NCI-H2029 (cell line): ENCODE measurements around the gene VAV2.
"Not testable (repeated sequence)": the region's sequence is repeated elsewhere in the genome, so short reads cannot be mapped to it uniquely, and the experiment has no call there.

Experiments used
- DNase-seq: peaks from one replicate; lab custom pipeline; 2025; lab: John Stamatoyannopoulos, UW

The VAV2 gene

GRCh38 chr9:133969681-133970580 is 22.2 kb downstream of the VAV2 start:
- no peak for DNase-seq

- DNase-seq, result no peak
These were observed 23.0 kb downstream of the VAV2 start for GRCh38 chr9:133968966-133969617.

DNA sequence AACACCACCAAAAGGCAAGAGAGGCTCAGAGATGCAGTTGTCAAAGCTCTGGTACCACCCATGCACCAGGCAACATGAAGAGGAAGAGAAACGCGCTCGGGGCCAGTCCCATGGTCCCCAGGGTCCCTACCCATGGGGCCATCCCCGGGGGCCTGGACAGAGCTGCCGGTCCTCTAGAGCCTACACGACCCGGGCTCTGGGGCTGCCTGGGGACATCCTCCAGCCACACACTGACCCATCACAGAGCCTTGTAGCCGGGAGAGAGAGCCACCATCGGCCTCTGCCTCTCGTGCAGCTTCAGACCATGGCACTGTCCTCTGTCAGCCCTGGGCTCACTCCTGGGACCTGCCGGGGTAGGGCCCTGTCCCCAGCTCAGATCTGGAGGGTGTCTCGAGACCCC is 23.7 kb downstream of the VAV2 start:
- DNase-seq, result no peak

- DNase-seq, result no peak
These were observed 24.9 kb downstream of the VAV2 start for GRCh38 chr9:133967024-133967741.

DNA sequence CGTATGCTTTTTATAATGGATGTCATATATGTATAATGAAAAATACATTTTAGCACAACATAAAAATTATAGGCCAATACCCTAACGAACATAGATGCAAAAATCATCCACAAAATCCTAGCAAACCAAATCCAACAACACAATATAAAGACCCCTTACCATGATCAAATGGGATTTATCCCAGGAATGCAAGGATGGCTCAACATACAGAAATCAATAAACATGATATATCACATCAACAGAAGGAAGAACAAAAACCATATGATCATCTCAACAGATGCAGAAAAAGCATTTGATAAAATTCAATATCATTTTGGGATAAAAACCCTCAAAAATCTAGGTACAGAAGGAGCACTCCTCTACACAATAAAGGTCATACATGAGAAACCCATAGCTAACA is 27.7 kb downstream of the VAV2 start:
- DNase-seq, result no peak

- no peak for DNase-seq
These were observed 29.0 kb downstream of the VAV2 start for GRCh38 chr9:133963166-133963565.

- DNase-seq, result no peak
These were observed 29.8 kb downstream of the VAV2 start for GRCh38 chr9:133962341-133962740.

DNA sequence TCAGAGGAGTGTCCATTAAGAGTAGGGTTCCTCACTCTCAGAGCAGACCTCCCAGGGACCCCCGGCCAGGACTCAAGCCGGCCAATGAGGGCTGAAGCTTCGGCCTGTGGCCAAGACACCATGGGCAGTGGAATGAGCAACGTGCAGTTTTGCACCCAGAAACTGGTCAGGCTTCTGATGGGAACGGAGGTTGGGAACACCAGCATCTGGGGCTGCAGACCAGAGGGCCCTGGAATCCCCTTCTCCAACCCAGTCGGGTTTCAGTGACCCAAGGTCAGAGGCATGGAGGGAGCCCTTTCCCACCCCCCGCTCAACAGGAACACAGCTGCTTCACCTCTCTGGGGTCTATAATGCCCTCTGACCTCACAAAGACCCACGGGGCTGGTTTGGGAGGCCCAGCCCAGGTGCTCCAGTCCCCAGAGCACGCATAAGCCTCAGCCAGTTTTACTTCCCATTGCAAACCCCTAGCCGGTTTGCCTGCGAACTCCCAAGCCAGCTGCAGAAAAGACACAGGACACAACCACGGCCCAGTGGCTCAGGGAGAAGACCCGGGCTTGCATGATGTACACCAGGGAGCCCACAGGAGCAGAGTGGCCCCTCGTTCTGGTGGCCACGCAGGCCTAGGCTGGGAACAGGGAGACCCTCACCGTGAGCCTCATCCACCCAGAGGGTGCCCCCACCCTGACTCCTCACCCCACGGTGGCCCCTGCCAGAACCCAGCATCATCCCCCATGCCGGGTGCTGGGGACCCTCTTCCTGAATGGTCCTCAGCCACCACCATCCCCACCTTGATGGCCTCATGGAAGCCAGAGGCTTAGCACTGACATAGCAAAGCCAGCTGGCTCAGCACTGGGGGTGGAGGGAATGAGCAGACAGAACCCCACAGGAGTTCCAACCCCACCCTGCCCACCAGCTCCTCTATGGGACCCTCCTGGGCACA is 30.6 kb downstream of the VAV2 start:
- no peak for DNase-seq

GRCh38 chr9:133960568-133961129 is 31.5 kb downstream of the VAV2 start:
- DNase-seq, result no peak

GRCh38 chr9:133959966-133960567 is 32.1 kb downstream of the VAV2 start:
- no peak for DNase-seq

DNA sequence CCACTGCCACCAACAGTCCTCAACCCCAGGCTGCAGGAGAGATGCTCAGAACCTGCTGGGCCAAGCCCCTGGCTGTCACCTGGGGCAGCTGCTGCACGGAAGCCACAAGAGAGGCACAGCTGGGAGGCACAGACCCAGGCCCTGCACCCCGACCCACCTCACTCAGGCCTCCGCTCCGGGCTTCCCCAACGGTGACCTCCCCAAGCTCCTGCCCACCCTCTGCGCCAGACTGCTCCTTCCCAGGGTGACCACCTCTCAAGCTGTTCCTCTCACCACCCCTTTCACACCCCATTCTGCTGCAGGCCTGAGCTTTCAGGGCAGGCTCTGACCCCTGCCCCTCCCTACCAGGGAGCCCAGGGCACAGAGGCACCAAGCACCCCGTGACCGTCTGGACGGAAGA is 33.0 kb downstream of the VAV2 start:
- no peak for DNase-seq

GRCh38 chr9:133958756-133959155 is 33.4 kb downstream of the VAV2 start:
- no peak for DNase-seq

DNA sequence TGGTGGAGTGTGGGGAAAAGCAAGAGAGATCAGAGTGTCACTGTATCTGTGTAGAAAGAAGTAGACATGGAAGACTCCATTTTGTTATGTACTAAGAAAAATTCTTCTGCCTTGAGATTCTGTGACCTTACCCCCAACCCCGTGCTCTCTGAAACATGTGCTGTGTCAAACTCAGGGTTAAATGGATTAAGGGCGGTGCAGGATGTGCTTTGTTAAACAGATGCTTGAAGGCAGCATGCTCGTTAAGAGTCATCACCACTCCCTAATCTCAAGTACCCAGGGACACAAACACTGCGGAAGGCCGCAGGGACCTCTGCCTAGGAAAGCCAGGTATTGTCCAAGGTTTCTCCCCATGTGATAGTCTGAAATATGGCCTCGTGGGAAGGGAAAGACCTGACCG is 34.4 kb downstream of the VAV2 start:
- not testable (repeated sequence) for DNase-seq

DNA sequence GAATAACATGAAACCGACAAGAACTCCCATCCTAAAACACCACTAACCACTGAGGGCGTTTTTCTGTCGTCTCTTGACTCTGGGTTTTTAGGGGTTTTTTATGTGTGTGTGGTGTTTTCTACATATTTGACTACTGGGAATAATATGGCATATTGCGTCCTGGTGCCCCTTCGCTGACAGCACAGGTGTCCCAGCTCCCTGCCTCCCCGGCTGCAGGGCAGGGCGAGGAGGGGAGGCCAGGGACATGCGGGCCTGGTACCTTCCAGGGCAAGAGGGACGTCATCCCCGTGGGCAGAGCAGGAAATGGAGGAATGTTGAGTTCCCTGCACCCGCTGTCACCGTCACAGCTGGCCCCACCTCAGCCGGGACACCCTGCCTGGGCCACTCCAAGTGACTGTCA is 34.8 kb downstream of the VAV2 start:
- DNase-seq, result no peak

DNA sequence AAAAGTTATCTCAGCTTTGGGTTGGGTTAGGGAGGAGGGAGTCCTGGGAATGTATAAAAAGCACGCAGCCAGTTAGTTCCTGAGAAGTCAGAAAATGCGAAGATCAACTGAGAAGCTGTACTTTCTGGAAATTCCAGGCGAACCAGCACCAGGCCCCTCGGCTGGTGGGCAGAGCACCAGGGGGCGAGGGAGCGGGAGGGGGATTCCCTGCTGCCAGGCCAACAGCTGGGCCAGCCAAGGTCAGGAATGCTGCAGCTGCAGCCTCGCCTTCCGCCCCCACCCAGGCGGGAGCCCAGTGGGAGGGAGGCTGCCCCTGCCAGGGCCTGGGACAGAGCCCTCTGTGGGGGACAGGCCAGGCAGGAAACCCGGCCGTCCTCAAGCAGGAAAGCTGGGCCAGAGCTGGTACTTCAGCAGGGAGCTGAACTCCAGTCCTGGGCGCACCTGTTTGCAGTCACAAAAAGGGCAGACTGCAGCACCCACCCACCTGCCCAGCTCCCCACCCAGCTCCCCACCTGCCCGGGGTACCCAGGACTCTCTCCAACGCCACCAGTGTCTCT is 35.5 kb downstream of the VAV2 start:
- DNase-seq, result no peak

- no peak for DNase-seq
These were observed 36.2 kb downstream of the VAV2 start for GRCh38 chr9:133955821-133956411.

- DNase-seq, result no peak
These were observed 37.1 kb downstream of the VAV2 start for GRCh38 chr9:133954862-133955529.

DNA sequence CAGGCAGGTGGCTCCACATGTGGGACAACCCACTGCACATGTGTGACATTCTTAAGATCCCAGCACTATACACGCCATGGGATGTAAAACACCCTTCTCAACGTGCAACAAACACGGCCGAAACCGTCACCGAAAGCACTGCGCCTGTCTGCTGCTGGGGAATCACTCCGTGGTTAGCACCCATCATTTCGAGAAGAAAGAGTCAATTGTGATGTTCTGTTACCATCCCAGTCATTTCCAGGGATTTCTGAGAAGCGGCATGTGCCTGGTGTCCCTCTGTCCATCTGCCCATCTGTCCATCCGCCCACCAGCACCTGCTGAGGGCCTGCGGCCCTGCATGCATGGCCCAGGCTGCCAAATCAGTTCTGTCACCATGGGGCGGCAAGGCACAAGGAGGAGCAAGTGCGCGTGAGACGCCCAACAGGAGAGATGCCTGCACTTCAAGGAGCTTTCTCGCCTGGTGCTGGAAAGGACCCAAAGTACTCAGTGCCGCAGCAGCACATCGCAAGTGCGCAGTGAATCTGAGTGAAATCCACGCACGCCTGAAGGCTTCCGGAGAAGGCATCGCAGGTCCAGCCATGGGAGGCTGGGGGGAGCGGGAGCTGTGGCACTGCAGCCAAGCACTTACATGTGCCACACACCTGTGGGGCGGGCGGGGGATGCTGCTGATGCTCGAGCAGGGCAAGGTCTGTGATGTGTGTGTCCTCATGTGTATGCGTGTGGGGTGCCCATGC is 38.0 kb downstream of the VAV2 start:
- DNase-seq, result no peak

DNA sequence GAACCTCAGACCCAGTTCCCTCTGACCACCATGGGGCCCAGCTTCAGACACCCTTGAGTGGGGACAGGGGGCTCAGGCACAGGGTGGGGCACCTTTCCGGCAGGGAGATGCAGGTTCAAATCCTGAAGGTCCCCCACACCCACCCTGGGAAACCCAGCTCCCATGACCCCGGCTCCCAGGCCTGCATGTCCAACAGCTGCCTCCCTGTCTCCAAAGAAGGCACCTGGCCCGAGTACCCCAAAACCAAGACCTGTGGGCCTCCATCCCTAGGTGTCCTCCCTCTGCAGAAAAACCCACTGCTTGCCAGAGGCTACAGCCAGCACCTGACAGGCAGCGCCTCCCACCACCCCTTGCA is 38.5 kb downstream of the VAV2 start:
- no peak for DNase-seq
